SJSA1 (cell line): Measurements from ENCODE around the gene GRB14. TPM values are rescaled to one million over a fixed set of nuclear protein-coding genes. Genes with fewer than 3 reads are reported as not detected.

Experiments used
- DNase-seq, 2 experiments: peaks; one replicate each; pipeline ENCODE4 v3.0.0-alpha.2; 2015 to 2020; ENCODE audit warnings: low spot score in 2 of 2, low read depth in 1 of 2
- H3K27ac ChIP-seq: fragments of 250-450 bp; sonication (Bioruptor Pico); 2 replicates; pipeline ENCODE4 v1.5.1; 2020; ENCODE audit warnings: mild to moderate bottlenecking, moderate library complexity
- H3K27me3 ChIP-seq: fragments of 250-450 bp; sonication (Bioruptor Pico); replicated peaks from 2 replicates; pipeline ENCODE4 v1.5.1; 2020; ENCODE audit warnings: mild to moderate bottlenecking, moderate library complexity
- H3K36me3 ChIP-seq: fragments of 250-450 bp; sonication (Bioruptor Pico); 2 replicates; pipeline ENCODE4 v1.5.1; 2020; ENCODE audit warnings: mild to moderate bottlenecking
- H3K4me1 ChIP-seq: fragments of 250-450 bp; sonication (Bioruptor Pico); replicated peaks from 2 replicates; pipeline ENCODE4 v1.6.1; 2021; ENCODE audit warnings: mild to moderate bottlenecking
- H3K4me3 ChIP-seq: fragments of 250-450 bp; sonication (Bioruptor Pico); 2 replicates; pipeline ENCODE4 v1.5.1; 2020; ENCODE audit warnings: mild to moderate bottlenecking
- H3K9me3 ChIP-seq: fragments of 250-450 bp; sonication (Bioruptor Pico); replicated peaks from 2 replicates; pipeline ENCODE4 v1.5.1; 2020; ENCODE audit warnings: mild to moderate bottlenecking
- total RNA-seq: library from RNA; depleted of rRNA; stranded (reverse); fragments of >200 nt; shearing (Covaris generic); gene quantifications from 2 replicates; pipeline ENCODE4 v1.2.3, GENCODE V29; 2014

GRB14 gene
- total RNA-seq, 1 experiment from 2014 or later: not detected

- no peak for DNase-seq
- no peaks in the 10 kb centered on the region for H3K4me1 ChIP-seq
Observed at GRCh38 chr2:164597983-164598382, 23.3 kb downstream of the GRB14 start.

GRCh38 chr2:164595031-164595430, 26.3 kb downstream of the GRB14 start:
- Histone ChIP-seq H3K4me1 (no peaks in the 10 kb centered on the region), H3K27ac (no peak overlapping the region), H3K36me3 (no peaks in the 10 kb centered on the region), H3K27me3 (no peaks in the 10 kb centered on the region; the same call in 1 of the 2 replicates), H3K9me3 (no peaks in the 10 kb centered on the region), H3K4me3 (no peak overlapping the region)
- DNase-seq: no peak

More at GRCh38 chr2:164597983-164598382, 23.3 kb downstream of the GRB14 start:
- Histone ChIP-seq H3K36me3 (no peaks in the 10 kb centered on the region), H3K27ac (no peak overlapping the region), H3K4me3 (no peak overlapping the region), H3K9me3 (no peaks in the 10 kb centered on the region), H3K27me3 (no peaks in the 10 kb centered on the region; the same call in 1 of the 2 replicates)

- no peaks in the 10 kb centered on the region for H3K36me3 ChIP-seq
- H3K4me3 ChIP-seq: no peak overlapping the region
- no peaks in the 10 kb centered on the region for H3K4me1 ChIP-seq
- no peak overlapping the region for H3K27ac ChIP-seq
- no peaks in the 10 kb centered on the region; the same call in 1 of the 2 replicates for H3K27me3 ChIP-seq
- no peak for DNase-seq
- no peaks in the 10 kb centered on the region for H3K9me3 ChIP-seq
Observed at GRCh38 chr2:164593959-164594358, 27.3 kb downstream of the GRB14 start.

- H3K36me3 ChIP-seq: no peaks in the 10 kb centered on the region
- H3K4me1 ChIP-seq: no peaks in the 10 kb centered on the region
- H3K9me3 ChIP-seq: no peaks in the 10 kb centered on the region
- DNase-seq: no peak
- no peaks in the 10 kb centered on the region for H3K27me3 ChIP-seq
- no peak overlapping the region for H3K4me3 ChIP-seq
- H3K27ac ChIP-seq: no peak overlapping the region
Observed at GRCh38 chr2:164593541-164593940, 27.7 kb downstream of the GRB14 start.

GRCh38 chr2:164589522-164589921, 31.8 kb downstream of the GRB14 start:
- Histone ChIP-seq H3K36me3 (no peaks in the 10 kb centered on the region), H3K4me1 (no peaks in the 10 kb centered on the region), H3K9me3 (no peaks in the 10 kb centered on the region), H3K27ac (no peak overlapping the region), H3K27me3 (0 out of 2 replicates have a peak, but pooled peaks cover 3% of the 10 kb centered on the region), H3K4me3 (no peak overlapping the region)
- DNase-seq: no peak

- Histone ChIP-seq H3K36me3 (no peaks in the 10 kb centered on the region), H3K27ac (no peak overlapping the region), H3K4me1 (no peaks in the 10 kb centered on the region), H3K4me3 (no peak overlapping the region), H3K27me3 (no peaks in the 10 kb centered on the region), H3K9me3 (no peaks in the 10 kb centered on the region)
- DNase-seq: no peak
Observed at GRCh38 chr2:164581050-164581449, 40.2 kb downstream of the GRB14 start.

- no peaks in the 10 kb centered on the region for H3K36me3 ChIP-seq
- no peaks in the 10 kb centered on the region for H3K4me1 ChIP-seq
- no peak overlapping the region for H3K4me3 ChIP-seq
- no peaks in the 10 kb centered on the region for H3K27me3 ChIP-seq
- H3K27ac ChIP-seq: no peak overlapping the region
- DNase-seq: no peak
- no peaks in the 10 kb centered on the region for H3K9me3 ChIP-seq
Observed at GRCh38 chr2:164574931-164575330, 46.4 kb downstream of the GRB14 start.

GRCh38 chr2:164570475-164570874, 50.8 kb downstream of the GRB14 start:
- Histone ChIP-seq H3K4me3 (no peak overlapping the region), H3K27ac (no peak overlapping the region), H3K36me3 (no peaks in the 10 kb centered on the region), H3K4me1 (no peaks in the 10 kb centered on the region), H3K9me3 (no peaks in the 10 kb centered on the region), H3K27me3 (peaks cover 3% of the 10 kb centered on the region)
- DNase-seq: no peak

GRCh38 chr2:164569378-164569777, 51.9 kb downstream of the GRB14 start:
- H3K4me3 ChIP-seq: no peak overlapping the region
- DNase-seq: no peak
- peaks cover 3% of the 10 kb centered on the region for H3K27me3 ChIP-seq
- H3K9me3 ChIP-seq: no peaks in the 10 kb centered on the region
- no peaks in the 10 kb centered on the region for H3K36me3 ChIP-seq
- H3K4me1 ChIP-seq: no peaks in the 10 kb centered on the region
- H3K27ac ChIP-seq: no peak overlapping the region

GRCh38 chr2:164568317-164568716, 53.0 kb downstream of the GRB14 start:
- no peak for DNase-seq
- H3K36me3 ChIP-seq: no peaks in the 10 kb centered on the region
- H3K27ac ChIP-seq: no peak overlapping the region

GRCh38 chr2:164567335-164567989, 53.8 kb downstream of the GRB14 start:
- no peak for DNase-seq
- no peaks in the 10 kb centered on the region for H3K36me3 ChIP-seq
- H3K27me3 ChIP-seq: peaks cover 3% of the 10 kb centered on the region
- H3K27ac ChIP-seq: no peak overlapping the region
- H3K4me1 ChIP-seq: no peaks in the 10 kb centered on the region
- H3K4me3 ChIP-seq: no peak overlapping the region
- no peaks in the 10 kb centered on the region for H3K9me3 ChIP-seq

More at GRCh38 chr2:164568317-164568716, 53.0 kb downstream of the GRB14 start:
- Histone ChIP-seq H3K27me3 (peaks cover 3% of the 10 kb centered on the region), H3K4me3 (no peak overlapping the region), H3K9me3 (no peaks in the 10 kb centered on the region), H3K4me1 (no peaks in the 10 kb centered on the region)

- no peaks in the 10 kb centered on the region for H3K9me3 ChIP-seq
- no peaks in the 10 kb centered on the region for H3K36me3 ChIP-seq
- DNase-seq: no peak
- H3K4me3 ChIP-seq: no peak overlapping the region
- H3K27me3 ChIP-seq: peaks cover 3% of the 10 kb centered on the region
- no peak overlapping the region for H3K27ac ChIP-seq
- H3K4me1 ChIP-seq: no peaks in the 10 kb centered on the region
Observed at GRCh38 chr2:164565359-164565758, 55.9 kb downstream of the GRB14 start.

GRCh38 chr2:164562666-164563065, 58.6 kb downstream of the GRB14 start:
- Histone ChIP-seq H3K27me3 (peaks cover 3% of the 10 kb centered on the region), H3K4me1 (no peaks in the 10 kb centered on the region), H3K4me3 (no peak overlapping the region), H3K9me3 (no peaks in the 10 kb centered on the region), H3K36me3 (no peaks in the 10 kb centered on the region), H3K27ac (no peak overlapping the region)
- no peak for DNase-seq

GRCh38 chr2:164561991-164562390, 59.3 kb downstream of the GRB14 start:
- Histone ChIP-seq H3K9me3 (no peaks in the 10 kb centered on the region), H3K4me1 (no peaks in the 10 kb centered on the region), H3K27me3 (peaks cover 3% of the 10 kb centered on the region), H3K36me3 (no peaks in the 10 kb centered on the region), H3K4me3 (no peak overlapping the region), H3K27ac (no peak overlapping the region)
- DNase-seq: no peak

GRCh38 chr2:164561416-164561815, 59.9 kb downstream of the GRB14 start:
- Histone ChIP-seq H3K4me1 (no peaks in the 10 kb centered on the region), H3K36me3 (no peaks in the 10 kb centered on the region), H3K27me3 (no peaks in the 10 kb centered on the region; the same call in none of the 2 replicates), H3K27ac (no peak overlapping the region), H3K4me3 (no peak overlapping the region), H3K9me3 (no peaks in the 10 kb centered on the region)
- no peak for DNase-seq
